WTC11 (cell line): ENCODE measurements around the gene ZNF667. TPM values are rescaled to one million over a fixed set of nuclear protein-coding genes. Genes with fewer than 3 reads are reported as not detected.
A peak's percentile ranks its signal among the peaks of the same experiment; 100 is the strongest.

Experiments used
- ARID4B ChIP-seq: sonication (generic); formaldehyde crosslinking; IDR thresholded peaks from 2 replicates; pipeline ENCODE4 v1.8.0; 2023; ENCODE audit warnings: missing genetic modification reagents, mild to moderate bottlenecking, borderline replicate concordance
- ATF2 ChIP-seq: sonication (generic); formaldehyde crosslinking; IDR thresholded peaks from 2 replicates; pipeline ENCODE4 v1.8.1; 2022; ENCODE audit warnings: low read depth, missing genetic modification reagents, borderline replicate concordance
- CBFB ChIP-seq: sonication (generic); formaldehyde crosslinking; IDR thresholded peaks from 2 replicates; pipeline ENCODE4 v1.8.1; 2022; ENCODE audit warnings: mild to moderate bottlenecking, low read depth, missing genetic modification reagents
- CREB1 ChIP-seq: sonication (generic); formaldehyde crosslinking; IDR thresholded peaks from 2 replicates; pipeline ENCODE4 v1.8.0; 2023; ENCODE audit warnings: mild to moderate bottlenecking, missing genetic modification reagents
- E2F5 ChIP-seq: sonication (generic); formaldehyde crosslinking; IDR thresholded peaks from 2 replicates; pipeline ENCODE4 v1.8.1; 2022; ENCODE audit warnings: mild to moderate bottlenecking, moderate library complexity, missing genetic modification reagents
- FOXP4 ChIP-seq: sonication (generic); formaldehyde crosslinking; IDR thresholded peaks from 2 replicates; pipeline ENCODE4 v1.8.0; 2022; ENCODE audit warnings: mild to moderate bottlenecking, missing genetic modification reagents
- MAX ChIP-seq: sonication (generic); formaldehyde crosslinking; IDR thresholded peaks from 2 replicates; pipeline ENCODE4 v1.8.0; 2022; ENCODE audit warnings: mild to moderate bottlenecking, missing genetic modification reagents
- MLX ChIP-seq: sonication (generic); formaldehyde crosslinking; IDR thresholded peaks from 2 replicates; pipeline ENCODE4 v1.8.1; 2023; ENCODE audit warnings: mild to moderate bottlenecking, missing genetic modification reagents, moderate library complexity
- RORB ChIP-seq: fragments of 250-450 bp; sonication (Bioruptor Pico); IDR thresholded peaks from 2 replicates; pipeline ENCODE4 v1.9.0; 2021; ENCODE audit warnings: mild to moderate bottlenecking
- SMAD3 ChIP-seq: sonication (generic); formaldehyde crosslinking; IDR thresholded peaks from 2 replicates; pipeline ENCODE4 v1.8.0; 2022; ENCODE audit warnings: missing genetic modification reagents, mild to moderate bottlenecking, borderline replicate concordance
- SP1 ChIP-seq: sonication (generic); formaldehyde crosslinking; conservative IDR thresholded peaks from 2 replicates; pipeline ENCODE4 v1.8.1; 2022; ENCODE audit warnings: missing genetic modification reagents
- TEAD1 ChIP-seq: sonication (generic); formaldehyde crosslinking; IDR thresholded peaks from 2 replicates; pipeline ENCODE4 v1.8.0; 2022; ENCODE audit warnings: mild to moderate bottlenecking, missing genetic modification reagents
- ZNF138 ChIP-seq: sonication (generic); formaldehyde crosslinking; conservative IDR thresholded peaks from 2 replicates; pipeline ENCODE4 v1.8.1; 2022; ENCODE audit warnings: mild to moderate bottlenecking, moderate library complexity, missing genetic modification reagents
- ZNF263 ChIP-seq: sonication (generic); formaldehyde crosslinking; IDR thresholded peaks from 2 replicates; pipeline ENCODE4 v1.8.1; 2022; ENCODE audit warnings: low read depth, mild to moderate bottlenecking, moderate library complexity, missing genetic modification reagents
- ZNF671 ChIP-seq: fragments of 250-450 bp; sonication (Bioruptor Pico); IDR thresholded peaks from 2 replicates; pipeline ENCODE4 v1.8.0; 2021; ENCODE audit warnings: mild to moderate bottlenecking
- total RNA-seq: library from RNA; stranded (reverse); gene quantifications from 3 replicates; pipeline ENCODE4 v1.2.3, GENCODE V29; 2021
- TF ChIP-seq, protein P1 (sequence below): sonication (generic); formaldehyde crosslinking; IDR thresholded peaks from 2 replicates; pipeline ENCODE4 v1.8.0; 2023; ENCODE audit warnings: missing genetic modification reagents
- TF ChIP-seq, protein P2 (sequence below): sonication (generic); formaldehyde crosslinking; IDR thresholded peaks from 2 replicates; pipeline ENCODE4 v1.8.1; 2023; ENCODE audit warnings: mild to moderate bottlenecking, moderate library complexity, missing genetic modification reagents
- TF ChIP-seq, protein P3 (sequence below): sonication (generic); formaldehyde crosslinking; IDR thresholded peaks from 2 replicates; pipeline ENCODE4 v1.8.1; 2023; ENCODE audit warnings: mild to moderate bottlenecking, missing genetic modification reagents
- TF ChIP-seq, protein P4 (sequence below): sonication (generic); formaldehyde crosslinking; IDR thresholded peaks from 2 replicates; pipeline ENCODE4 v1.8.1; 2023; ENCODE audit warnings: mild to moderate bottlenecking, missing genetic modification reagents

Gene ZNF667
- total RNA-seq, 1 experiment from 2014 or later: 10.8 TPM

GRCh38 chr19:56477429-56478338 is 539 bp upstream of the ZNF667 start (continued):
- TF ChIP-seq, protein P1, sequence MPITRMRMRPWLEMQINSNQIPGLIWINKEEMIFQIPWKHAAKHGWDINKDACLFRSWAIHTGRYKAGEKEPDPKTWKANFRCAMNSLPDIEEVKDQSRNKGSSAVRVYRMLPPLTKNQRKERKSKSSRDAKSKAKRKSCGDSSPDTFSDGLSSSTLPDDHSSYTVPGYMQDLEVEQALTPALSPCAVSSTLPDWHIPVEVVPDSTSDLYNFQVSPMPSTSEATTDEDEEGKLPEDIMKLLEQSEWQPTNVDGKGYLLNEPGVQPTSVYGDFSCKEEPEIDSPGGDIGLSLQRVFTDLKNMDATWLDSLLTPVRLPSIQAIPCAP: 0 out of 2 replicates have a peak, but pooled peaks have one; percentile 69
- TF ChIP-seq SMAD3 (CRISPR knock-in tag) (0 out of 2 replicates have a peak, but pooled peaks have one; percentile 30), ZNF138 (peak; percentile 36; the same call in 1 of the 2 replicates), MLX (CRISPR knock-in tag) (no peak), ATF2 (CRISPR knock-in tag) (no peak), MAX (CRISPR knock-in tag) (peak; percentile 93), CBFB (CRISPR knock-in tag) (no peak; the same call in 1 of the 2 replicates), ZNF263 (no peak), ARID4B (CRISPR knock-in tag) (peak; percentile 81; the same call in 1 of the 2 replicates), E2F5 (no peak), FOXP4 (CRISPR knock-in tag) (peak; percentile 74), SP1 (CRISPR knock-in tag) (peak; percentile 69), CREB1 (CRISPR knock-in tag) (no peak), ZNF671 (CRISPR knock-in tag) (no peak), TEAD1 (CRISPR knock-in tag) (peak; percentile 21; the same call in 1 of the 2 replicates), RORB (no peak)
- TF ChIP-seq, protein P2, sequence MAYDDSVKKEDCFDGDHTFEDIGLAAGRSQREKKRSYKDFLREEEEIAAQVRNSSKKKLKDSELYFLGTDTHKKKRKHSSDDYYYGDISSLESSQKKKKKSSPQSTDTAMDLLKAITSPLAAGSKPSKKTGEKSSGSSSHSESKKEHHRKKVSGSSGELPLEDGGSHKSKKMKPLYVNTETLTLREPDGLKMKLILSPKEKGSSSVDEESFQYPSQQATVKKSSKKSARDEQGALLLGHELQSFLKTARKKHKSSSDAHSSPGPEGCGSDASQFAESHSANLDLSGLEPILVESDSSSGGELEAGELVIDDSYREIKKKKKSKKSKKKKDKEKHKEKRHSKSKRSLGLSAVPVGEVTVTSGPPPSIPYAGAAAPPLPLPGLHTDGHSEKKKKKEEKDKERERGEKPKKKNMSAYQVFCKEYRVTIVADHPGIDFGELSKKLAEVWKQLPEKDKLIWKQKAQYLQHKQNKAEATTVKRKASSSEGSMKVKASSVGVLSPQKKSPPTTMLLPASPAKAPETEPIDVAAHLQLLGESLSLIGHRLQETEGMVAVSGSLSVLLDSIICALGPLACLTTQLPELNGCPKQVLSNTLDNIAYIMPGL: 0 out of 2 replicates have a peak, but pooled peaks have one; percentile 50
- TF ChIP-seq, protein P3, sequence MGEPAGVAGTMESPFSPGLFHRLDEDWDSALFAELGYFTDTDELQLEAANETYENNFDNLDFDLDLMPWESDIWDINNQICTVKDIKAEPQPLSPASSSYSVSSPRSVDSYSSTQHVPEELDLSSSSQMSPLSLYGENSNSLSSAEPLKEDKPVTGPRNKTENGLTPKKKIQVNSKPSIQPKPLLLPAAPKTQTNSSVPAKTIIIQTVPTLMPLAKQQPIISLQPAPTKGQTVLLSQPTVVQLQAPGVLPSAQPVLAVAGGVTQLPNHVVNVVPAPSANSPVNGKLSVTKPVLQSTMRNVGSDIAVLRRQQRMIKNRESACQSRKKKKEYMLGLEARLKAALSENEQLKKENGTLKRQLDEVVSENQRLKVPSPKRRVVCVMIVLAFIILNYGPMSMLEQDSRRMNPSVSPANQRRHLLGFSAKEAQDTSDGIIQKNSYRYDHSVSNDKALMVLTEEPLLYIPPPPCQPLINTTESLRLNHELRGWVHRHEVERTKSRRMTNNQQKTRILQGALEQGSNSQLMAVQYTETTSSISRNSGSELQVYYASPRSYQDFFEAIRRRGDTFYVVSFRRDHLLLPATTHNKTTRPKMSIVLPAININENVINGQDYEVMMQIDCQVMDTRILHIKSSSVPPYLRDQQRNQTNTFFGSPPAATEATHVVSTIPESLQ (CRISPR knock-in tag): 0 out of 2 replicates have a peak, but pooled peaks have one; percentile 60
- TF ChIP-seq, protein P4, sequence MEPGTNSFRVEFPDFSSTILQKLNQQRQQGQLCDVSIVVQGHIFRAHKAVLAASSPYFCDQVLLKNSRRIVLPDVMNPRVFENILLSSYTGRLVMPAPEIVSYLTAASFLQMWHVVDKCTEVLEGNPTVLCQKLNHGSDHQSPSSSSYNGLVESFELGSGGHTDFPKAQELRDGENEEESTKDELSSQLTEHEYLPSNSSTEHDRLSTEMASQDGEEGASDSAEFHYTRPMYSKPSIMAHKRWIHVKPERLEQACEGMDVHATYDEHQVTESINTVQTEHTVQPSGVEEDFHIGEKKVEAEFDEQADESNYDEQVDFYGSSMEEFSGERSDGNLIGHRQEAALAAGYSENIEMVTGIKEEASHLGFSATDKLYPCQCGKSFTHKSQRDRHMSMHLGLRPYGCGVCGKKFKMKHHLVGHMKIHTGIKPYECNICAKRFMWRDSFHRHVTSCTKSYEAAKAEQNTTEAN (CRISPR knock-in tag): peak; percentile 51; the same call in 1 of the 2 replicates
